Activated T-cell treated with anti-CD3 and anti-CD28 coated beads, Interleukin-2, amount 50 U/mL, for 72 hours (primary cell): ENCODE measurements around the gene AKR1C1. TPM values are rescaled to one million over a fixed set of nuclear protein-coding genes. Genes with fewer than 3 reads are reported as not detected.
"Not testable (repeated sequence)": the region's sequence is repeated elsewhere in the genome, so short reads cannot be mapped to it uniquely, and the experiment has no call there.

Experiments
- ATAC-seq, 2 donors: fragments of 150-1000 bp; cut with Tn5 transposase; replicated peaks in 1 of 2; 2 replicates each; pipeline ENCODE4 v1.10.0; 2021; ENCODE audit warnings: moderate library complexity in 2 of 2, mild to moderate bottlenecking in 1 of 2
- DNase-seq, 2 donors: peaks; one replicate each; pipeline ENCODE4 v3.0.0; 2021 to 2022; ENCODE audit warnings: mixed read lengths in 1 of 2
- H3K27ac Mint-ChIP-seq: one replicate; pipeline ENCODE4 v1.8.0; 2022; ENCODE audit warnings: mild to moderate bottlenecking, moderate library complexity, mixed read lengths
- H3K27me3 Mint-ChIP-seq: one replicate; pipeline ENCODE4 v1.8.0; 2022; ENCODE audit warnings: low read depth, mixed read lengths
- H3K36me3 Mint-ChIP-seq, 2 donors: one replicate each; pipeline ENCODE4 v1.8.0; 2022; ENCODE audit warnings: mixed read lengths in 2 of 2, mild to moderate bottlenecking in 1 of 2; ENCODE audit not compliant: insufficient read depth in 2 of 2
- H3K4me1 Mint-ChIP-seq: one replicate; pipeline ENCODE4 v1.8.0; 2022; ENCODE audit warnings: low read depth, mixed read lengths
- H3K4me3 Mint-ChIP-seq, 2 donors: one replicate each; pipeline ENCODE4 v1.8.0; 2022; ENCODE audit warnings: mild to moderate bottlenecking in 2 of 2, mixed read lengths in 2 of 2, moderate library complexity in 2 of 2
- H3K9me3 Mint-ChIP-seq, 2 donors: one replicate each; pipeline ENCODE4 v1.8.0; 2022; ENCODE audit warnings: mixed read lengths in 2 of 2
- total RNA-seq, 2 donors: library from RNA; stranded (reverse); gene quantifications; one replicate each; pipeline ENCODE4 v1.2.3, GENCODE V29; 2022

AKR1C1 gene
- total RNA-seq, result 1 to 10 TPM in 1 of 2 donors, under 1 TPM in 1; 0.60 to 2.7 TPM

DNA sequence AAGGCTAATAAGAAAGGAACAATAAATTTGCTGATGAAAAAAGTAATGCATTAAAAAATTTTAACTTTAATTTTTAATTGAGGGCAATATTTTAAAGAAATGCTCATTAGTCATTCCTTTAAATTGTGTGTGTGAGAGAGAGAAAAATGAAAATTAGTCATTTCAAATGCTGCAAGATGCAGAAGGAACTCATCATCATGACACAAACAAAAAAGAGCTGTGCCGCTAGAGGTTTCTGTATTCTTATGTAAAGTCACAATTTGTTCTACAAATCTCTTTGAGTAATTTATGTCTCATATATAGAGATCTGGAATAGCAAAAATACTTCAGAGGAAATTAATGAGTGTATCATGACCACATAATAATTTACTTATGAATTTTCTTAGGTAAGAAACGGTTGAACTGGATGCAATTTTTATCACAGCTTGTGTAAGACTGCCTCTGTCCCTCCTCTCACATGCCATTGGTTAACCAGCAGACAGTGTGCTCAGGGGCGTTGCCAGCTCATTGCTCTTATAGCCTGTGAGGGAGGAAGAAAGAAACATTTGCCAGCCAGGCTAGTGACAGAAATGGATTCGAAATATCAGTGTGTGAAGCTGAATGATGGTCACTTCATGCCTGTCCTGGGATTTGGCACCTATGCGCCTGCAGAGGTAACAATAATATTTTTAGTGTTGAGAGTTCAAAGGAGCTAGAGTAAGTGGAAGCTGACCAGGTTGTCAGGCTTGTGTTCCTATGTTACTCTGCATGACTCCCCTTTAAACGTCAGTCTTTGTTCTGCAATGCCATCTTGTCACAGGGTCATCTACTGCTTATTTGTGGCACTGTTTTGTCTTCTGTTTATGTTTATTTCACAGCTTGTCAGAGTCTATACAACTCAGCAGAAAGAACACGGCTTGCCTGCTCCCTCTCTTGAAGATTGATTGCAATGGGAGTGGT lies at the start of gene AKR1C1:
Gene AKR1C1 (plus strand): TSS at position 540 of the 939 bp plus-strand sequence. CDS start 30 bp downstream, at position 570.
- H3K4me3 Mint-ChIP-seq, H3K4me1 Mint-ChIP-seq, H3K36me3 Mint-ChIP-seq, H3K27ac Mint-ChIP-seq, DNase-seq, H3K27me3 Mint-ChIP-seq, H3K9me3 Mint-ChIP-seq: not testable (repeated sequence)
- peak in 1 of 2 donors; percentile 41 for ATAC-seq

DNA sequence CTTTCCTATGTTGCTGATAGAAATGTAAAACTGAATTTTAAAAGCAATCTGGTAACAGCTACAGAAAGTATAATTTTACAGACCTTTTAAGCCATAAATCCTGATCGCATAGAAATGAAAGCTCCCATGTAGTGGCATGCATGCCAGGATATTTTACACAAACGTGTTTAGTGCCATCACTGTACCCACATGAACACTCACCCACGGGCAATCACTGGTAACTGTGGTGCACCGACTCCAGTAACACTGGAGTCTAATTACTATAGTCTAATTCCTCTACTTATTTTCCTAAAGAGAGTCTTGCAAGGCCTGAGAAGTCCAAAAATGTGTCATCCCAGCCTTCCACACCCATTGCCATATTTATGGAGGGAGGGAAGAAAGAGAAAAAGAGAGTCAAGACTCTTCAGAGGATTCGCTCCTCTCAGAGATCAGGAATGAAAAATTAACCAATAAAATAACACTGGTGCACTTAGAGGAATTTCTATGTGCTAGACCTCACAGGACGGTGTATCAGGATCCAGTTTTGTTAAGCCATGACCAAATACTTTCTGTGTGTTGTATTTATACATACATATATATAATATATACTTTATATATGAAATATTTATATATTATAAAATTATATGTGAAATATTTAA lies 48.9 kb upstream of the AKR1C1 start:
- H3K27ac Mint-ChIP-seq, result no peak overlapping the region
- peaks cover 0 to 1% of the 10 kb centered on the region in 2 donors for H3K9me3 Mint-ChIP-seq
- no peak for ATAC-seq
- H3K27me3 Mint-ChIP-seq, result no peaks in the 10 kb centered on the region
- peaks cover 0 to 6% of the 10 kb centered on the region in 2 donors for H3K36me3 Mint-ChIP-seq
- DNase-seq, result no peak
- no peak overlapping the region for H3K4me3 Mint-ChIP-seq
- no peaks in the 10 kb centered on the region for H3K4me1 Mint-ChIP-seq

DNA sequence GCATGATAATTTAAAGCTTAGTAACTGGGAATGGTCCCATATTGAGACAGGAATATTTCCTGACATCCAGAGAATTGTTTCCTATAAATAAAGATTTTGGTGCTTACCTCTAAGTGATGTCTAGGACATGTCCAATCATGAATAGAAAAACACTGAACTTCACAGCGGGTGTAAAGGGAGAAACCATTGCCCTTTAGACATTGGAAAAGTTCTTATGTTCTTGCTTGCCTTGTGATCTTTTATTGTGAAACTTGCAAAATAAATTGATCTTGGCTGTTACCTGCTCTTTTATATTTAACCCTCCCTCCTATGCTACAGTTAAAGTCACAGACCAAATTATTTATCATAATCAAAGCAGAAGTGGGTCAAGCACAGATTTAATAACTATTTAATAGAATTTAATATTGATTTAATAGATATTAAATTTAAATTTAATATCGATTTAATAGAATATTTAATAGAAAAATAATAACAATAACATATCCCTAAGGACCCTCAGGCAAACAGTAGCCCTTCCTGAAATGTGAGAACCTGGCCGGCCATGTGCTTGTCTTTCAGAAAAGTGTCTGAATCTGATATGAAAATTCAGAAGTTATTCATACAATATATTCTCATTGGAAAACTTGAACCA lies 47.0 kb upstream of the AKR1C1 start:
- Mint-ChIP-seq H3K4me3 (no peak overlapping the region), H3K4me1 (no peaks in the 10 kb centered on the region), H3K9me3 (no peaks in the 10 kb centered on the region), H3K27me3 (no peaks in the 10 kb centered on the region), H3K36me3 (no peaks in the 10 kb centered on the region), H3K27ac (no peak overlapping the region)
- ATAC-seq, result no peak
- no peak for DNase-seq

DNA sequence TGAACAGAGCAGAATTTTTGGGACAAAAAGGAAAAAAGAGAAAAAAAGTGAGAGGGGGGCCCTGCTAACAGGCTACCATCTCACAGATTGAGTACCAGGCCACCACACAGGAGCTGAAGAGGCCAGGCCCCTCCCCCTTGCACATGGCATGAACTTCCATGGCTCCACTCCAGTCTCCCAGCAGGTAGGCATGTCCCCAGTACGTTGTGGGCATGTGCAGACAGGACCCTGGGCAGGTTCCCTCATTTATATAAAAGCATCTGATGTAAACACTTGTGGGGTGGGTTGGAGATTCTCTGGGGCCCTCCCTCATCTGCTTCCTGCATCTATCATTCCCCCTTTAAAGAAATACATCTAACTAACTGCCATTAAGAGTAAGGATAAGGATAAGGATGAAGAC lies 45.0 kb upstream of the AKR1C1 start:
- H3K4me3 Mint-ChIP-seq, result no peak overlapping the region
- H3K27ac Mint-ChIP-seq, result no peak overlapping the region
- H3K27me3 Mint-ChIP-seq, result no peaks in the 10 kb centered on the region
- no peaks in the 10 kb centered on the region for H3K9me3 Mint-ChIP-seq
- H3K4me1 Mint-ChIP-seq, result no peaks in the 10 kb centered on the region
- no peak for DNase-seq
- H3K36me3 Mint-ChIP-seq, result no peaks in the 10 kb centered on the region
- ATAC-seq, result no peak

DNA sequence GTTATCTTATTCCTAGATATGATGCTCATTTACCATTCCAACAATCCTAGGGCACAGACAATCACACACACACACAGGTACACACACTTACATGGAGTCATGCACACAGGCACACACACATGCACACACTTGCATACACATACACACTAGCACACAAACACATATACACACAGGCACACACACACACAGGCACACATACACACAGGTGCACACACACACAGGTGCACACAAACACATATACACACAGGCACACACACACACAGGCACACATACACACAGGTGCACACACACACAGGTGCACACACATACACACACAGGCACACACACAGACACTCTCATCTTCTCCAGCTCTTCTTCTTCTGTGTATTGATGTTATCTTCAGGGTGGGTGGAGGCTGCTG lies 38.7 kb upstream of the AKR1C1 start:
- H3K4me3 Mint-ChIP-seq, ATAC-seq, DNase-seq, H3K27me3 Mint-ChIP-seq, H3K4me1 Mint-ChIP-seq, H3K27ac Mint-ChIP-seq: not testable (repeated sequence)
- H3K9me3 Mint-ChIP-seq, result peaks cover 9 to 13% of the 10 kb centered on the region in 2 donors
- H3K36me3 Mint-ChIP-seq, result peaks cover 8 to 11% of the 10 kb centered on the region in 2 donors

DNA sequence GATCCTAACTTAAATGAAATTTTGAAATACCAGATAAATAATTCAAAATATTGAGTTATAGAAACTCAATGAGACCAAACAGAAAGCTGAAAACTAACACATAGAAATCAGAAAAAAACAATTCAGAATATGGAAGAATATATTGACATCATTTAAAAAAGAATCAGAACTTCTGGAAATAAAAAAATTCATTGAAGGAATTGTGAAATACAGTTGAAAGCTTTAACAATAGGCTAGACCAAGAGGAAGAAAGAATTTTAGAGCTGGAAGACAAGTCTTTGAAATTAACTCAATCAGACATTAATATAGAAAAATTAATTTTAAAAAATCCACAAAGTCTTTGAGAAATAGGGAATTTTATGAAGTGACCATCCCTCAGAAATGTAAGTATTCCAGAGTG lies 36.8 kb upstream of the AKR1C1 start:
- no peak for ATAC-seq
- Mint-ChIP-seq H3K4me3 (no peak overlapping the region), H3K27me3 (no peaks in the 10 kb centered on the region), H3K9me3 (peaks cover 13 to 15% of the 10 kb centered on the region in 2 donors), H3K4me1 (no peaks in the 10 kb centered on the region), H3K36me3 (peaks cover 8 to 11% of the 10 kb centered on the region in 2 donors), H3K27ac (no peak overlapping the region)
- no peak for DNase-seq

DNA sequence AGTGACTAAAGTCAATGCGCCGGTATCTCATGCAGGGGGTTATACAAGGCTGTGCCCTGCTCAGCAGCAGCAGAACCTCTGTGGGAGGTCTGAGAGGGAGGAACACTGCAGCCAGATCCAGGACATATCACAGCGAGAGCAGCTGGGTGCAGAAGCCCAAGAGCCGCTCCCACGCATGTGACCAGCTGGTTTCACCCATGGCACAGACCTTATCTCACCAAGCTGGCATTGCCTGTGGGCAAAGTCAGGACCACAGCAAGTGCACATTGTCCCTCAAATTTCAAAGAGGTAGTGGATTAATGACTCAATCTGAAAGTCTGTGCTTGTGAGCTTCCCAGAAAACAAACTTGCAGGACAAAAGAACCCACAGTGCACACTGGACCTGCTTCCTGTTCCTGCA lies 31.6 kb upstream of the AKR1C1 start:
- DNase-seq (no peak), ATAC-seq (no peak)
- peaks cover 4 to 8% of the 10 kb centered on the region in 2 donors for H3K9me3 Mint-ChIP-seq
- no peaks in the 10 kb centered on the region for H3K36me3 Mint-ChIP-seq
- H3K4me1 Mint-ChIP-seq, result no peaks in the 10 kb centered on the region
- no peak overlapping the region for H3K27ac Mint-ChIP-seq
- no peak overlapping the region for H3K4me3 Mint-ChIP-seq
- no peaks in the 10 kb centered on the region for H3K27me3 Mint-ChIP-seq

DNA sequence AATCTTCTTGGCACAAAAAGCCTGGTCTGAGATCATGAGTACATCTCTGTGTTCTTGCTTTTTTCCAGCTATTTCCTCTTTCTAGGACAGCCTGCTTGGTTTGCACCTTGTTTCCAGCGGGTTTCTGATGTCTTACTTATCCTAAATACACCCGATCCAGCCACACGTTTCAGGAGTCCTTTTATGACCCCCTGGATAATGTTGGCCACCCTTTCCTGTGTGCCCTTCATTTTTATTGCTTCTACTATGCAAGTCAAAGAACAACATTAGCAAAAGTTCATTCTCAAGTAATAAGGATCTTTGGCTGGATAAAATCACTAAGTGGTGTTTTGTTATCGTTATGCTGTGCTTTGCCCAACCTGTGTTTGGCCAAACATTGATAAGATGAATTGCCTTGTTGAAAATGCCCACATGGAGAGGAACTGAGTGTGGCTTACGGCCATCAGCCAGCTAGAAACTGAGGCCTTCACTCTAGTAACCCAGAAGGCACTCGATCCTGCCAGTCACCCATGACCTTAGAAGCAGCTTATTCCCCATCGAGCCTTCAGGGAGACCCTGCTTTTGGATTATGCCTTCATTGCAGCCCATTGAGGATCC lies 28.7 kb upstream of the AKR1C1 start:
- DNase-seq, result no peak
- no peak overlapping the region for H3K4me3 Mint-ChIP-seq

DNA sequence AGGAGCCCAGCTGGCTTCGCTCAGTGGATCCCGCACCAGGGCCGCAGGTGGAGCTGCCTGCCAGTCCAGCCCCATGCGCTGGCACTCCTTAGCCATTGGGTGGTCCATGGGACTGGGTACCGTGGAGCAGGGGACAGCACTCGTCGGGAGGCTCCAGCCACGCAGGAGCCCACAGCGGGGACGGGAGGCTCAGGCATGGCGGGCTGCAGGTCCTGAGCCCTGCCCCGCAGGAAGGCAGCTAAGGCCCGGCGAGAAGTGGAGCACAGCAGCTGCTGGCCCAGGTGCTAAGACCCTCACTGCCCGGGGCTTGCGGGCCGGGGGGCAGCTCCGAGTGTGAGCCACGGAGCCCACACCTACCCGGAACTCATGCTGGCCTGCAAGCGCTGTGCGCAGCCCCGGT lies 25.9 kb upstream of the AKR1C1 start:
- H3K27me3 Mint-ChIP-seq, result no peaks in the 10 kb centered on the region
- DNase-seq (no peak), ATAC-seq (no peak)
- H3K4me1 Mint-ChIP-seq, result no peaks in the 10 kb centered on the region
- no peak overlapping the region for H3K27ac Mint-ChIP-seq
- no peak overlapping the region for H3K4me3 Mint-ChIP-seq
- H3K9me3 Mint-ChIP-seq, result no peaks in the 10 kb centered on the region
- no peaks in the 10 kb centered on the region for H3K36me3 Mint-ChIP-seq

More for the DNA sequence above, 28.7 kb upstream of the AKR1C1 start:
- no peak for ATAC-seq
- Mint-ChIP-seq H3K9me3 (peaks cover 0 to 6% of the 10 kb centered on the region in 2 donors), H3K27me3 (no peaks in the 10 kb centered on the region), H3K36me3 (no peaks in the 10 kb centered on the region), H3K27ac (no peak overlapping the region), H3K4me1 (no peaks in the 10 kb centered on the region)

DNA sequence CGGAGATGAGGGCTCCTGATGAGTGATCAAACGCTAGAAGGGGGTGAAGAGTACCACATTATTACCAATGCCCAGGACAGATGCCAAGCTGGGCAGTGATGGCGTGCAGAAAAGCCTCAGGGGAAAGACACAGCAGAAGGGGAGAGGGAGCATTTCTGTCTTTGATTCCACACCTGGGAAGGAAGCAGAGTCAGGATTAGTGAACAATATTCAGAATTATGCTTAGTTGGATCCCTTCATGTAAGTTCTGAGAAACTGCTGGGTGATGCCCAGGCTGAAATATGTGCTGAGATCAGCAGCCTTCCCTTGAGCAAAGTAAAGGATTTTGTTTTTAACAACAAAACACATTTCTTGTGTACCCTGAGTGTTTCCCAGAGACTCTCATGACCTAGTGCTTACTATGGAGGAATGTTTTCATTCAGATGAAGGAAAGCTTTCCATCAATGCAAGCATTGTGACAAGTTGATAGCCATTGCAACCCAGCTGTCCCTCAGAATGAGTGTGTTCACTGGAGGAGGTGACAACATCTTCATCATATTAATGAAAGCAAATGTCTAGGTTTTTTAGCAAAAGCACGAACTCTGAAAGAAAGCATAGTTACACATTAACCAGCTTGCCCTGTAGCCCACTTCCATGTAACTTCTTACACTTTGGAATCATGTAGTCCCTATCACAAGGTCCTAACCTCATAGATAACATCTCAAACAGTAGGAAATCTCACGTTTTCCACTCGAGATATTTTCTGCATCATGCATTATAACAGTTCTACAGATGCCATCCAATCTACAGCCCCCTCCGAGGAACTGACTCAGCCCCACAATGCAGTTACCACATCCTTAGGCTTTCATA lies 23.8 kb upstream of the AKR1C1 start:
- ATAC-seq (no peak), DNase-seq (no peak)
- no peaks in the 10 kb centered on the region for H3K9me3 Mint-ChIP-seq
- no peaks in the 10 kb centered on the region for H3K4me1 Mint-ChIP-seq
- no peaks in the 10 kb centered on the region for H3K27me3 Mint-ChIP-seq
- H3K4me3 Mint-ChIP-seq, result no peak overlapping the region
- H3K36me3 Mint-ChIP-seq, result no peaks in the 10 kb centered on the region
- H3K27ac Mint-ChIP-seq, result no peak overlapping the region

DNA sequence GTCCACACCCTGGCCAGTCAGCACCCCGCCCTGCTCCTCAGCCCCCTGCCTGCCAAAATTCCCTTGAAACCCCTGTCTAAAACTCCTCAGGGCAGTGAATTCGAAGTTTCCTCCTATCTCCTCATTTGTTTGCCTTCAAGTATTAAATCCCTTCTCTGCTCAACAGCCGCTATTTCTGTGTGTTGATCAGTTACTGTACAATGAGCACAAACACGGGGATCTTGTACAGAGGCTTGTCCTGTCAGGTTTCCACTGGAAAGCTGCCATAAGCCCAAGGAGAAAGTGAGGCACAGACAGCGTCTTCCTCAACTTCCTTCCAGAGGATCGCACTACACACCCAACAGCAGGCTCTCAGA lies 23.2 kb upstream of the AKR1C1 start:
- H3K36me3 Mint-ChIP-seq, H3K9me3 Mint-ChIP-seq, H3K4me3 Mint-ChIP-seq, ATAC-seq, DNase-seq, H3K27ac Mint-ChIP-seq, H3K4me1 Mint-ChIP-seq, H3K27me3 Mint-ChIP-seq: not testable (repeated sequence)

DNA sequence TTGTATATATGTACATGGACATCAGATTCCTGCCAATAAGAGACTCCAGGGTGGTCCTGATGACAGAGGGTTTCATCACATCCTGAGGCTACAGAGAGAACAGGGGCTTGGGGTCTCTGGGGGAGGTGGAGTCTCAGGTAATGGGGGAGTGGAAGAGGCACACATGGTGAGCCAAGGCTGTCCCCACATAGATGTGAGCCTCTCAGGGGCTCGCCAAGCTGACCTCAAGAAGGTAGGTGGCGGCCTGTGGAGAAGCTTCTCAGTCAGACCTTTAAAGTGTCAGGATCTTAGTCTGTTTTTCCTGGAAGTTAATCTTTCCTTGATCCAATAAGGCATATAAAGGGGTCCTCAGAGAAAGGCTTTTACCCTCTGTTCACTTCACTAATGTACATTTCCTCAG lies 22.3 kb upstream of the AKR1C1 start:
- not testable (repeated sequence) for H3K27ac Mint-ChIP-seq, DNase-seq, H3K4me1 Mint-ChIP-seq, H3K27me3 Mint-ChIP-seq, ATAC-seq, H3K9me3 Mint-ChIP-seq, H3K36me3 Mint-ChIP-seq, H3K4me3 Mint-ChIP-seq
